NCI-H2196 treated with DMSO at 0.1 percent for 48 hours (cell line): ENCODE results near the gene VDR.

ENCODE experiments used
- DNase-seq: peaks from one replicate; lab custom pipeline; 2025; ENCODE audit not compliant: unreplicated experiment; lab: John Stamatoyannopoulos, UW

Gene VDR

DNA sequence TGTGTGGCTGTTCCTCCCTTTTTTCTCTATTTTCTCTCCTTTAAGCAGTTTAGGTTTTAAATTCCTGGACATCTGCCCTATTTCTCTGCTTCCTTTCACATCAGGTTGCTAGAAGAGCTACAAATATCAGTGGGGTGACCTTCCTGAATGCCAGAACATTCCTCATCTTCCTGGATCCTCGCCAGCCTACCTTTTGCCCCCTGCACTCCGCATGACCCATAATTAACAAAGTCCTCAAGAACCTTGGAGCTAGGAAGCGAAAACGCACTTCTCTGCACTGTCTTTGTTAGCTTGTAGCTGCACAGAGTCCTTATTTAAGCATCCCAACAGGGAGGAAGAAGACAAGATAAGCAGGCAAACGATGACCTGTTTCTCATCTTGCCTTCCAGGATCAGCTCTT is 30.5 kb downstream of the VDR start:
- no peak for DNase-seq

DNA sequence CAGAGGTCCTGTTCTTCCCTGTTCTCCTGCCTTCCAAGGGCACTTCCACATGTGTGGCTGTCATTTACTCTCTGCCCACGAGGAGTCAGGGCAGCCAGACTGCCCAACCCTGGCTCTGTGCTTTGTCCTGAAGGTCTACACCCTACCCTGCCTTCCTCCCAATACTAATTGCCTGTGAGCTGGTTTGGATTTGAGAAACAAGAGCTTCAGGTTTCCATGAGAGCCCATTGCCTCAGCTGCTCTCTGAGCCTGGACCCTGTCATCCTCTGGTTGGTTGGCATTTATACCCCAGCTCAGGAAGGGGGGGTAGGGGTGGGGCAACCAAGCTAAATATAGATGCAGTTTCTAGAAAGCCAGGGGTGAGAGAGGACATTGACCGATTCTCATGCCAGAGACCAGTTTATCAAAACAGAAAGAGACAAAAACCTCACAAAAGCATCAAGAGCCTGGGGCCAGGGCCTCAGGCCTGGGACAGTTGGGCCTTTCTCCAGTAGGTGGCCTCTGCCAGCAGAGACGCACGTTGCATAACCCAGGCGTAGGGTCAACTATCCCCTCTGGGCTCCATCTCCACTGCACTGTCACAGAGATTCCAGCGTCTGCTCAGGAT is 34.5 kb downstream of the VDR start:
- no peak for DNase-seq

DNA sequence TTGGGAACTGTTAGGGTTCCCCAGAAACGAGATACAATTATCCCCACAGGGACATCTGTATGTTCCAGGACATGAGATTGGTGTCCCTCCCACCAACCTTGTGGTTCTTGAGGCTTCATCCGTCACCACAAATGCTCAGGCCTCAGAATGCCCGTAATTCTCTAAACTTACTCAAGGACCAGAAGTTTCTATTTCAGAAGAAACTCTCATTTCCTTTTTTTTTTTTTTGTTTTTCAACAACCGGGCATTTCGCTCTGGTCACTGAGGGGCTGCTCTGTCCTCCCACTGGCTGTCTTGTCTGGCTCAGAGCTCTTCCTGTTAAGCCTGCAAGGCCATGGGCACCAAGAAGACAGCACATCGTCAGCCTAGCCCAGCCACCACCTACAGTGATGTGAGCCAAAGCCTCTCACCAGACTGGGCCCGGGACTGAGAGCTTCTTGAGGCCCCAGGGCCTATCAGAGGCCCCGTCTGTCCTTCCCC is 36.2 kb downstream of the VDR start:
- DNase-seq: no peak

DNA sequence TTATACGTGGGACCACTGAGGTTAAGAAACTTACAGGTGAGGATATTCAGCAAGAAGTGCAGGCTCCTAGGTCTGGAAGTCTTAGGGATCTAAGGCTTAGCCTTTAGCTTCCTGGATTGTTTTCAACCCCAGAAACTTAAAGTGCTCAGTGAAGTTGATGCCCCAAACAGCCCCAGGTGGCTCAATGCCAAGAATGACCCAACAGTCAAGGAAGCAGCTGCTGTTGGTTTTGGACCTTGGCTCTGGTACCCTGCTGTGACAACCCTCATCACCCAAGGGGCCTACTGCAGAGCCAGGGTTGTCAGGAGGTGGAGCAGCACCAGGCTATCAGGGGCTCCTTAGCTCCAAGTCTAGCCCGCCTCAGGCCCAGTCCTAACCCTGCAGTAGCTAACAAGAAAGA is 36.8 kb downstream of the VDR start:
- no peak for DNase-seq

DNA sequence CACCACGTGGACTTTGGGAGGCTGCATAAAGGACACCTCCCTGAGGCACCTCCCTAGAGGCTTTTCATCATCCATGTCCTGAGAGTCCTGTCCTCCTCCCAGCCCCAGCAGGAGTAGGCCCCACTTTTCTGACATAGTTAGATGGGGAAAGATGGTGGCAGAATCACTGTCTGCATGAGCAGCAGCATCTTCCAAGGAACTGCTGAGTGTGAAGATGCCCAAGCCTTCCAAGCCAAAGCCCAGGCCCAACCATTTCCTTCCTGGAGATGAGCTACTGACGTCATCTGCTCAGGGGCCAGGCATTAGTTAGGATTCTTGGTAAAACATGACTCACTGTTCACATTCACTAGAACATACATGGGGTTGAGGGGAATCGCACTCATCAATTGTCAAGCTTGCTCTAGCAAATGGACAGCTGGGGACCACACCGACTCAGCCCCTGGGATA is 37.3 kb downstream of the VDR start:
- no peak for DNase-seq

DNA sequence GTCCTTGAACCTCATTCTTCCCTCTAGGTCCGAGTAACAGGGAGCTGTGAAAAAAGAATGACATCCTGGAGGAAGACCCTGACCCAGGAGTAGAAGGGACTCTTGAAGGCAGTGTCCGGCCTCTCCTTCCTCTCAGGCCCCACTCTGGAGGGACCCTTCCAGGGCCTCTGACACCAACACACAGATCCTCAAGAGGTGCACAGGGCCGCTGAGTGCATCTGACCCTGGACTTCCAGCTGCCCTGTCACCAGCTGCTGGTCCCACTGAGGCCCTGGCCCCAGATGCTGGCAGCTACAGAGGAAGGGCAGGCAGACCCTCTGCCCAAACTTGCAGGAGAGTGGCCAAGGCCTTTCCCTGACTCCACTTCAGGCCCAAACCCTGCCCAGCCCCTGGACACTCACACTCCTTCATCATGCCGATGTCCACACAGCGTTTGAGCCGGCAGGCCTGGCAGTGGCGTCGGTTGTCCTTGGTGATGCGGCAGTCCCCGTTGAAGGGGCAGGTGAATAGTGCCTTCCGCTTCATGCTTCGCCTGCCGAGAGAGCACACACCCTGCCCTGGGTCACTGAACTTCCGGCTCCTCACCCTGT is 40.1 kb downstream of the VDR start:
- no peak for DNase-seq

DNA sequence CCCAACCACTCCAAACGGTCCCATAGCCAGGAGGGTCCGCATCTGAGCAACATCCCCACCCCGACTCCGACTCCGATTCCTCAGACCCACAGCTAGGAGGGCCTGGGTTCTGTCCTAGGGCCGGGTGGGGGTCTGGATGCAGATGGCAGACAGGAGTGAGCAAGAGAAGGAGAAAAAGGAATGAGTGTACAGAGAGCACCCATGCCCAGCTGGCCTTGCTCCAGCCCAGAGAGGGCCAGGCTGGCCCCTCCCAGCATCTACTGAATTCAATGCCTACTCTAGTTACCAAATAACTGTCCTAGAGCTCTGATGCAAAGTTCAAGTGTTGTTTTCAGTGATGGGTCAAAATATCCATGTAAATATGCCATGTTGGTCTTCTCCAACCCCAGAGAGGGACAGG is 40.8 kb downstream of the VDR start:
- no peak for DNase-seq

DNA sequence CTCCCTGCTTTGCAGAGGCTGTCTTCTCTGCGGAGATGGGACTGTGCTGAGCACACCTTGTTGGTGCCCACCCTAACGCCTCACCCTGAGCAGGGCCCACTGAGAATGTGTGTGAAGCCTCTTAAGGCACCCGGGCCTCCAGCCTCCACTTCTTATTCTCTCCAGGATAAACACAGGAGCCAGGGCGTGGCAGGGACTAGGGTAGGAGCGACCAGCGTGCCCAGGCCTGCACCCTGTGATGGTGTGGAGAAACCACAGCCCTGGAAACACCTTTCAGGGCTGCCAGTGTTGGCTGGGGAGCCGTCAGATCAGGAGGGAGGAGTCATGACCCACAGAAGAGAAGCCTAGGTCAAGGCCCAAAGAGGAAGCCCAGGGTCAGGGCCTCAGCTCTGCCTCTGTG is 41.3 kb downstream of the VDR start:
- no peak for DNase-seq

DNA sequence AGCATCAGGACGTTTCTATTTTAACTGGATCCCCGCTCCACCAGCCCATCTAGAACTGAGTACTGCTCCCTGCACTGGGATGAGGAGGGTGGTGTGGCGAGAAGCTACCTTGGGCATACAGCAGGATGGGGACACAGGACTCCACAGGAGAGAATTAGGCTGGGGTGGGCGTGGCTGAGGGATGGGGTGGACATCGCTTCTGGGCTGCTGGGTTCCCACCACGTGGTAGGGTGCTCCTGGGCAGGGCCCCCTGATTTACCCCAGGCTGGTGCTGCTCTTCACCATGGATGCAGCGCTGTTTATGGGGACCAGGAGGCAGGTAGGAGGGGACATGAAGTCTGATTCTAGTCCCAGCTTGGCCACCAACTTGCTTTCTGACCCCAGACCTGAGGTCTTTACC is 41.9 kb downstream of the VDR start:
- no peak for DNase-seq

DNA sequence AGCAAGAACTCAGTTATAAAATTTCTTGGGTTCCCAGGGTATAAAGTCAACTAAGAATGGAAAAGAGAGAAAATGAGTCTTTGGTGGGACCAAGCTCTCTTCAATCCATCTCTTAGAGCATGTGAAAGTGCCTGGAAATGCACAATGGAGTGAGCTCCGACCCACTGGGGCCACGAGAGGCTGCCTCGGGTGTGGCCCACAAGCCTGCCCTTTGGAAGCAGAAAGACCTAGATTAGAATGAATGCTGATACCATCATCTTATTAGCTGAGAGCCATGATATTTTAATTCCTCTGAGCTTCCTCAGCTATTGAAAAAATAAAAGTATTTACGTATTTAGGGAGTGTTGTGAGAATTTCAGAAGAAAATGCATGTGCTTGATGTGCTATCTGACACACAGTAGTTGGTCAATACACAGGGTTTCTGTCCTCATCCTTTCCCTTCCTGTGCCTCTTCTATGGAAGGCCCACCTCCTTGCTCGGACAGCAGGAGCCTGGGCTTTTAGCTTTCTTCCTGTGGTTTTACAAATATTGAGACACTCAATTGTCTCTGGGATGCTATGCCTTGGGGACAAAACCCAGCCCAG is 42.5 kb downstream of the VDR start:
- DNase-seq: no peak

DNA sequence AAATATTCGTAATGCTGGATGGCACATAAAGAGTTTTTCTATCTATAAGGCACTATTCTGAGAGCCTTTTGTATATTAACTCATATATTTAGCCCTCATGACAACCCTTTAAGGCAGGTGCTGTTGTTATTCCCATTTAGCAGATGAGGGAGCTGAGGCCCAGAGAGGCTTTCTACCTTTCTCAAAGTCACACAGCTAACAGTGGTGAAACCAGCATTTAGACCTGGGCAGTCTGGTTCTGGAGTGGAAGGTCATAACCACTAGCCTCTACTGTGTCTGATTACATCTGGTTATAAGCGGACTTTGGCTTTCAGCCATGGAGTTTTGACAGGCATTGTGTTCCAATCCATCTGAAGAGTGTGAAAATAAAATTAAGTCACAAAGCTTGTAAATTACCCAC is 43.9 kb downstream of the VDR start:
- no peak for DNase-seq

DNA sequence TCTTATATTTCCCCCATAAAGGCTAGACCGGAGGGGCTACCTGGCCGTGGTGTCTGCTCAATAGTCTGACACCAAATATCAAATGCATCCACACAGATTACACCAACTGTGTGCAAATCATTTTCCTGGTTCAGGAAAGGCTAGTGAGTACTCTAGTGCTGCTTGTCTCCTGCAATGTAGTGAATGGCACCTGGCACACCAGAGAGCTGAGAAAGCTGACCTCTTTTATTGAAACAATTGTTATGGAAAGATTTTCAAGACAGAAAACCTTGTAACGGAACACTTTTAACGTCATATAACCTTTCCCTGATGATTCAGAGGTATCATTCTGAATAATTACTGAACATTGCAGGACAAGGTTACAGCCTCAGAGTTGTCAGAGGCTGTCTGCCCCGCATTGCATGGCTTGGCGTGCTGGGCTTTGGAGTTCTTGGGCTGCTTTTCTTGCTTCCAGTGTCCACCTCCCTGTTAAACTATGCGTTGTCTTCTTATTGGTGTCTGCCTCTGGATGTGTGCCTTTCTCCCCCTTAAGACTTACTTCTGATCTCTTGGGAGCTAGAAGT is 44.4 kb downstream of the VDR start:
- DNase-seq: no peak

DNA sequence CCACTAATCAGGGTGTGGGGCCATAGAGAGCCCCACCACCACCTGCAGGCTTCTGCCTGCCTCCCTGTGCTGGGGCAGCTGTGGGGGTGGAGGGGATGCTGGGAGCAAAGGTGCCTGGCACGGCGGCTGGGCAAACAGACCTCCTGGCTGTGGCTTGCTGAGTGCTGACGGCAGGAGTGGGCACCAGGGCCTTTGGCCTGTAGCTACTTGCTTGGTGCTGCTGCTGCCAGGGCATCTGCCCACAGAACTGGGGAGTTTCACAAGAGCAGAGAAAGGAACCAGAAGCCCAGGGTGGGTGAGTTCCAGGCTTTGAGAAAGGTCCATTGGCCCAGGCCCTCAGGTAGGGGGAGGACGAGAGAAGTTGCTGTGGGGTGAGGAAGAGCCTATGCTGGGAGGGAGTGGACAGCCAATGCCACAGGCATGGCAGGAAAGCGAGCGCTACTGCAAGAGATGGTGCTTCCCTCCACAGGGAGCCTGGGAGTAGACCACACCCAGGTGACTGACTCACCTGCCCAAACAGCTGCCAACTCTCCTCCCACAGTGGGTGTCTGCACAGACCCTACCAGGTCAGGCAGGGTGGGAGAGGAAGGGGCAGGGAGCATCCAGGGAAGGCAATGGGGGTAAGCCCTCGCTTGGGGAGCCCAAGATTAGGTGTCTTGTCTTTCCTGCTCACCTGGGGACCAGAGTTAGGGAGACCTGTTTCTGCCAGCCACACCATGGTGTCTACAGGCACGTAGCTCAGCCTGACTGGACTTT is 46.1 kb downstream of the VDR start:
- no peak for DNase-seq

DNA sequence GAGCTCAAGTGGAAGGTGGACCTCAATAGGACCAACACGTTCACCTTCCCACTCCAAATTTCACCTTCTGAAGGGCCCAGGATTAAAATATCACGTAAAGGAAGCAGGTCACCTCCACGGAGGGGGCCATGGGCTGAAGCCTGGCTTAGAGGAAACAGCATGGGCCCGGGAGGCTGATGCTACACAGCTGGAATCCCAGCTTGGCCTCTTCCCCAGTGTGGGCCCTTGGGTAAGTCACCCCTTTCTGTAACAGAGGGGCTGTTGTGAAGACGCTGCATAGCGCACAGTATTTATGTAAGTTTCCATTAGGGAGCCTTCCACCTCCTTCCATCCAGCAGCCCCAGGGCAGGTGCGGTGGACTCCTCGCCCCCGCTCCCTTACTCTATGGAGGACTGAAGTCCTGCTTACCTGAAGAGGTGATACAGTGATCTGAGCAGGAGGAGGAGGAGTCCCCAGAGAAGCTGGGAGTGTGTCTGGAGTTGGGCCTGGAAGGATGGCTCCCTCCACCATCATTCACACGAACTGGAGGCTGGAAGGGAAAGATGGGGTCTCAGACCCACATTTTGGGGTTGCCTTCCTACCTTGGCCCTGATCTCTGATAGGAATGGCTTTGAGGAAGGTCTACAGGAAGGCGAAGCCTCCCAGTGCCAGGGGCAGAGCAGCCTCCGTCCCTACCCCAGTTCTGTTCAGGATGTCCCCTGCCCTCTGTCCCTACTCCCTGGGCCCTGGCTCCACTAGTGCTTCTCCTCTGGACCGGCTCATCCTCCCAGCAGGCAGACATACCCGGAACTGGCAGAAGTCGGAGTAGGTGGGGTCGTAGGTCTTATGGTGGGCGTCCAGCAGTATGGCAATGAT is 47.8 kb downstream of the VDR start:
- DNase-seq: no peak

DNA sequence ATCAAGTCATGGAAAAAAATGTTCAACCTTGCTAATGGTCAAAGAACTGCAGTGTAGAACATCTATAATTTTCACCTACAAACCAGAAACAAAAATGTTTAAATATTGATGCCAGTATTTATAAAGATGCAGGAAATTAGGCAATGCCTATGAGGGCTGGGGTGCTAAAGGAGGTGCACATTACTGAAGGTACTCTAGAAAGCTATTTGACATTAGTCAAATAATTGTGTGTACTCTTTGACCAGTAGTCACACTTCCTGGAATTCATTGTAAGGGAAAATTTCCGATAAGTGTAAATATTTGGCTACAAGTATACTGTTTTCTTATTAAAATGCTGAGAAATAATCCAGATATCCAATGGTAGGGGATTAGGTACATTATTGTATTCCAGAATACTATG is 48.7 kb downstream of the VDR start:
- no peak for DNase-seq

DNA sequence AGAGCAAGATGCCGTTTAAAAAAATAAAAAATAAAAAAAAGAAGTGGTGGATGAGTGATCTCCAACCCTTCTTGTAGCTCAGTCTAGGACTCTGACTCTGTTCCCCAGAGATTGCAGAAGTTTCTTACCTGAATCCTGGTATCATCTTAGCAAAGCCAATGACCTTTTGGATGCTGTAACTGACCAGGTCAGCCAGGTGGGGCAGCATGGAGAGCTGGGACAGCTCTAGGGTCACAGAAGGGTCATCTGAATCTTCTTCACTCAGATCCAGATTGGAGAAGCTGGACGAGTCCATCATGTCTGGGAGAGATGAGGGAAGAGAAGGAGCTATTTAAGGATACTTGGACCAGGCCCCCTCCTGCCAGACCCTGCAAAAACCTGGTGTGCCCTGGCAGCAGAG is 49.3 kb downstream of the VDR start:
- DNase-seq: no peak

DNA sequence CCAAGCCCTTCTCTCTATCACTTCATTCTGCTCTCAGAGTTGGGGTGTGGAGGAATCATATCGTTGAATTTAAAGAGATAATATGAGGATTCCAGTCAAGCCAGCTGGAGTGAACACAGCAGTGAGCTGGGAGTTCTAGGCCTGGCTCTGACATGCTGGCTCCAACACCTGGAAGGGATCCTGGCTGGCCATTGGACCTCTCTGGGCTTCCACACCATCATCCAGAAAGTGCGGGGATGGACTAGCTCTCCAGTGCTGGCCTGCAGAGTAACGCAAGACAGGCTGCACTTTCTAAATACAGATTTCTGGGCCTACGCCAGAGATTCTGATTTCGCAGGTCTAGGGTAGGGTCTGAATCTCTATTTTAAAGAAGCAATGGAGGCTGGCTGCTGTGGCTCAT is 50.3 kb downstream of the VDR start:
- DNase-seq: no peak

DNA sequence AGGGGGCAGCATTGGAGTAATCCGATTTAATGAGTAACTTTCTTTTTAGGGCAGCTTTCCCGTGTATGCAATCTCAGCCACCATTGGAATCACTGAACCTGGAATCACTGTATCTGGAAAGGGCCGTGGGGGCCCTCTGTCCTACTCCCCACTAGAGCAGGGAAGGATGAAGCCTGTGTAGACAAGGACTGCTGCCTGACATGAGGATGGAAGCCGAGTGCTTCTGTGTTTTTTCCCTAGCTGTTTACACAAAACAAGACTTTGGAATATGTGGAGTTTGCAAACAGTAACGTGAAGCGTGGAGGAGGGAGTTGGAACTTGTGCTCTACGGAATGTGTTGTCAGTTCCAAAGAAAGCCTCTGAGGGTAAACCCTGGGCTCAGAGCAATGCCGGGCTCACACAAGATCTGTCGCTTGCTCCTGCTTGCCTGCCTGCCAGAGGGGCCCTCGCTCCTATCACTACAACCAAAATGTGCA is 52.7 kb downstream of the VDR start:
- no peak for DNase-seq

DNA sequence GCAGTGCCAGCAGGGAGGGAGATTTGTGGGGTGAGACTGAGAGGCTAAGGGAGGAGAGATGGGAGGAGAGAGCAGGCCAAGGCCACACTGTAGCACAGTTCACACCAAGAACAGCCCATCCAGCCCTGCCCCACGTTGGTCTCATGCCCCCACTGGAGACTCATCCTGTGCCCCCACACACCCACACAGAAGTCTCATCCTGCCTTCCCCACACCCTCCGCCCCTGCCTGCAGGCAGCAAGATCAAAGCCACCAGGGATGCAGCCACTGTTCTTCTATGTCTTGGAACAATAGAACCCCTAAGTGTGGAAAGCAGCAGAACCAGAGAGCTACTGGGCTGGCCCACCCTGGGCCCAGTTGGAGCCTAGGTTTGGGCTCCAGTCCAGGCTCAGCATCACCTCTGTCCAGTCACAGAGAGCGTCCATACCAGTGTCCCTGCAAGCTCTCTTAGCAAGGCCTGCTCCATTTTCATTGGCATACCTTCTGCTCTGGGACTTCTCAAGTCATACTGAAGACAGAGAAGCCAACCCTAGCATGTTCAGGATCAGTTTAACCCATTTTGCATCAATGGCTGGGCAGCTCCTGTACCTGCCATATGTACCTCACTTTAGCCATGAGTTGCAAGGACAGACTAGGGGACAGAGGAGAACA is 53.4 kb downstream of the VDR start:
- no peak for DNase-seq
